GM23338 (cell line): ENCODE measurements around the gene NEU3. TPM values are rescaled to one million over a fixed set of nuclear protein-coding genes. Genes with fewer than 3 reads are reported as not detected.
"Not testable (repeated sequence)": the region's sequence is repeated elsewhere in the genome, so short reads cannot be mapped to it uniquely, and the experiment has no call there.

Source experiments
- ATAC-seq: fragments of 200-7000 bp; cut with Tn5 transposase; 3 replicates; pipeline ENCODE4 v1.9.1; 2020
- DNase-seq: peaks from one replicate; pipeline ENCODE4 v3.0.0-alpha.2; 2015; ENCODE audit warnings: low spot score
- H2AFZ ChIP-seq: fragments of 200-600 bp; sonication (generic); 2 replicates; pipeline ENCODE4 v1.8.0; 2016; ENCODE audit warnings: antibody characterized with exemption, mild to moderate bottlenecking, moderate library complexity
- H3F3A ChIP-seq: fragments of 200-600 bp; sonication (generic); replicated peaks from 2 replicates; pipeline ENCODE4 v1.8.0; 2017; ENCODE audit warnings: antibody characterized with exemption, mixed run types, low read depth
- H3K27ac ChIP-seq: fragments of 200-600 bp; sonication (generic); 2 replicates; pipeline ENCODE4 v1.6.1; 2016; ENCODE audit warnings: low read depth
- H3K27me3 ChIP-seq: fragments of 200-600 bp; sonication (generic); 2 replicates; pipeline ENCODE4 v1.8.0; 2016; ENCODE audit warnings: mild to moderate bottlenecking, mixed run types, moderate library complexity; ENCODE audit not compliant: insufficient read depth
- H3K36me3 ChIP-seq: fragments of 200-600 bp; sonication (generic); 2 replicates; pipeline ENCODE4 v1.8.0; 2016; ENCODE audit warnings: mild to moderate bottlenecking; ENCODE audit not compliant: insufficient read depth
- H3K4me1 ChIP-seq: fragments of 200-600 bp; sonication (generic); 2 replicates; pipeline ENCODE4 v1.8.0; 2016; ENCODE audit warnings: mild to moderate bottlenecking, moderate library complexity; ENCODE audit not compliant: insufficient read depth
- H3K4me2 ChIP-seq: fragments of 200-600 bp; sonication (generic); 2 replicates; pipeline ENCODE4 v1.7.1; 2017; ENCODE audit warnings: mixed run types
- H3K4me3 ChIP-seq: fragments of 200-600 bp; sonication (generic); 2 replicates; pipeline ENCODE4 v1.6.1; 2016; ENCODE audit warnings: mixed run types
- H3K79me2 ChIP-seq: fragments of 200-600 bp; sonication (generic); replicated peaks from 2 replicates; pipeline ENCODE4 v1.8.0; 2017; ENCODE audit warnings: mild to moderate bottlenecking; ENCODE audit not compliant: insufficient read depth
- H3K9me2 ChIP-seq: fragments of 200-600 bp; sonication (generic); 2 replicates; pipeline ENCODE4 v1.8.0; 2017; ENCODE audit not compliant: insufficient read depth
- H4K20me1 ChIP-seq: fragments of 200-600 bp; sonication (generic); replicated peaks from 2 replicates; pipeline ENCODE4 v1.8.0; 2017; ENCODE audit warnings: mild to moderate bottlenecking; ENCODE audit not compliant: insufficient read depth
- H3K27ac Mint-ChIP-seq: 2 replicates; pipeline ENCODE4 v1.8.0; 2020; ENCODE audit warnings: inconsistent platforms, mild to moderate bottlenecking, moderate library complexity, mixed read lengths
- H3K27me3 Mint-ChIP-seq: 3 replicates; pipeline ENCODE4 v1.8.0; 2022; ENCODE audit warnings: low read depth, mild to moderate bottlenecking, moderate library complexity, mixed read lengths, inconsistent platforms; ENCODE audit not compliant: insufficient read depth, poor library complexity
- H3K36me3 Mint-ChIP-seq: 3 replicates; pipeline ENCODE4 v1.8.0; 2021; ENCODE audit warnings: low read depth, mild to moderate bottlenecking, inconsistent platforms, moderate library complexity, mixed read lengths
- H3K4me1 Mint-ChIP-seq: 3 replicates; pipeline ENCODE4 v1.8.0; 2020; ENCODE audit warnings: mild to moderate bottlenecking, inconsistent platforms, mixed read lengths
- H3K4me3 Mint-ChIP-seq: 3 replicates; pipeline ENCODE4 v1.8.0; 2021; ENCODE audit warnings: moderate library complexity, mild to moderate bottlenecking, inconsistent platforms, mixed read lengths
- H3K9me3 Mint-ChIP-seq: 3 replicates; pipeline ENCODE4 v1.8.0; 2020; ENCODE audit warnings: moderate library complexity, mild to moderate bottlenecking, inconsistent platforms, mixed read lengths
- ETS1 ChIP-seq: IDR thresholded peaks from 2 replicates; pipeline ENCODE4 v1.6.1; 2016; ENCODE audit warnings: antibody characterized with exemption
- EZH2phosphoT487 ChIP-seq: fragments of 200-600 bp; sonication (generic); IDR thresholded peaks from one replicate; pipeline ENCODE4 v1.8.1; 2018; ENCODE audit warnings: antibody characterized with exemption; ENCODE audit not compliant: unreplicated experiment
- JUNB ChIP-seq: IDR thresholded peaks from one replicate; pipeline ENCODE4 v1.6.1; 2016; ENCODE audit warnings: antibody characterized with exemption; ENCODE audit not compliant: unreplicated experiment
- STAT1 ChIP-seq: IDR thresholded peaks from one replicate; pipeline ENCODE4 v1.6.1; 2016; ENCODE audit warnings: antibody characterized with exemption; ENCODE audit not compliant: unreplicated experiment
- ZNF114 ChIP-seq: fragments of 250-450 bp; sonication (Bioruptor Pico); IDR thresholded peaks from 2 replicates; pipeline ENCODE4 v1.5.0; 2020; ENCODE audit warnings: mild to moderate bottlenecking, moderate library complexity
- ZNF462 ChIP-seq: fragments of 250-450 bp; sonication (Bioruptor Pico); IDR thresholded peaks from 2 replicates; pipeline ENCODE4 v1.5.0; 2020; ENCODE audit warnings: mild to moderate bottlenecking, moderate library complexity
- polyA plus RNA-seq: library from polyadenylated mRNA; unstranded; fragments of >200 nt; fragmentation: Nextera tagmentation; extraction: Ambion mirVana; gene quantifications from 2 replicates; pipeline ENCODE4 v1.2.1, GENCODE V29; 2016
- total RNA-seq: library from RNA; depleted of rRNA; stranded (reverse); fragments of >200 nt; shearing (Covaris generic); gene quantifications from 2 replicates; pipeline ENCODE4 v1.2.3, GENCODE V29; 2014

NEU3 gene
- total and polyA plus RNA-seq, 2 experiments from 2014 or later = 2.8 to 25.9 TPM

DNA sequence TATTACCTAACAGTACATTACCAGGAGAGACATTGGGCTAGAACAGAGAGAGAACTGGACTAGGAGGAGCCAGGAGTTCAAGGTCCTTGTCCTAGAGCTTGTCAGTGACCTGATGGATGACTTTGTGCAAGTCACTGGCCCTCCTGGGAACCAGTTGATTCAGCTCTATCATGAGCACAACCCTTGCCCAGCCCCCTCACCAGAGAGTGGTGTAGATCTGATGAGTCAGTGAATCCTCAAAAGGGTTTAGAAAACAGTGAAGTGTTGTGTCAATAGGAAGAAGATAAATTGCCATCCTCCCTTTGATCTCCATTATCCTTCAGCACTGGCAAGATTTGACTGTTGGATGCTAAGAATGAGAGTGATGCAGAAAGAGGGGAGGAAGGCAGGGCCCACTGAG, 24.3 kb downstream of the NEU3 start (continued):
- TF ChIP-seq ETS1 = no peak
- TF ChIP-seq EZH2phosphoT487 = no peak
- TF ChIP-seq STAT1 = no peak
- TF ChIP-seq ZNF114 = no peak

DNA sequence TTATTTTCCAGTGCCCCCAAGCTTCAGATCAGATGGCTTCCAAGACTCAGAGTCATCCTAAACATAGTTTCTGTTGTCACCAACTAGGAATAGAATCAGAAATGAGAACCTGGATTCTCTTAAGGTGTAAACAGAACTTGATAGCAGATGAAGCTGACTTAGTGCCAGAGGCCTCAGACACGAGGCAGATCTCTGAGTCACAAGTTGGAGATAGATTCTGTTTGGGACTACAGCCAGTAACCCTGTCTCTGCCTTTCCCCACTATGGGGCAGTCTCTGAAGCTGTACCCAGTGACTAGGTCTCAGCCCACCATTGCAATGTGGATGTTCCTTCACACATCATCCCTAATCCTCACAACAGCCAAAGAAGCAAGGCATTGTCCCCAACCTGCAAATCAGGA, 25.4 kb downstream of the NEU3 start:
- H3K36me3 Mint-ChIP-seq = peaks cover 22% of the 10 kb centered on the region
- Histone ChIP-seq H3K36me3 (0 out of 2 replicates have a peak, but pooled peaks cover 4% of the 10 kb centered on the region), H3K4me1 (no peaks in the 10 kb centered on the region), H3K27ac (no peak overlapping the region), H3K9me2 (peaks cover 5% of the 10 kb centered on the region; the same call in 1 of the 2 replicates), H3F3A (no peaks in the 10 kb centered on the region), H3K4me3 (no peak overlapping the region), H3K79me2 (no peaks in the 10 kb centered on the region), H4K20me1 (no peaks in the 10 kb centered on the region), H3K4me2 (no peak overlapping the region), H2AFZ (no peak overlapping the region), H3K27me3 (no peaks in the 10 kb centered on the region)
- no peaks in the 10 kb centered on the region for H3K27me3 Mint-ChIP-seq
- H3K4me1 Mint-ChIP-seq = peaks cover 6% of the 10 kb centered on the region; the same call in 1 of the 3 replicates
- no peak for ATAC-seq
- no peak for TF ChIP-seq ETS1
- no peak for TF ChIP-seq ZNF462 (CRISPR knock-in tag)
- no peak for TF ChIP-seq ZNF114
- TF ChIP-seq STAT1 = no peak
- no peak for TF ChIP-seq JUNB
- H3K9me3 Mint-ChIP-seq = peaks cover 21% of the 10 kb centered on the region
- H3K4me3 Mint-ChIP-seq = no peak overlapping the region
- no peak for DNase-seq
- no peak overlapping the region for H3K27ac Mint-ChIP-seq

GRCh38 chr11:75019200-75019599, 30.5 kb downstream of the NEU3 start:
- H3K27me3 Mint-ChIP-seq, H3K4me3 Mint-ChIP-seq: not testable (repeated sequence)

DNA sequence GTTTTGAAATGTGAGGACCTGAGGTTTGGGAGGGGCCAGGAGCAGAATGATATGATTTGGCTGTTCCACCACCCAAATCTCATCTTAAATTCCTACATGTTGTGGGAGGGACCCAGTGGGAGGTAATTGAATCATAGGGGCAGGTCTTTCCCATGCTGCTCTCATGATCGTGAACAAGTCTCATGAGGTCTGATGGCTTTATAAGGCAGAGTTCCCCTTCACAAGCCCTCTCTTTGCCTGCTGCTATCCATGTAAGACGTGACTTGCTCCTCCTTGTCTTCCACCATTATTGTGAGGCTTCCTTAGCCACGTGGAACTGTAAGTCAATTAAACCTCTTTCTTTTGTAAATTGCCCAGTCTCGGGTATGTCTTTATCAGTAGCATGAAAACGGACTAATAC, 31.6 kb downstream of the NEU3 start:
- H3K9me3 Mint-ChIP-seq = peaks cover 38% of the 10 kb centered on the region
- not testable (repeated sequence) for H3K4me2 ChIP-seq, H3K79me2 ChIP-seq, H2AFZ ChIP-seq, H3K9me2 ChIP-seq, H3K27me3 ChIP-seq, H3K36me3 ChIP-seq, H4K20me1 ChIP-seq, H3F3A ChIP-seq, H3K4me1 ChIP-seq, H3K4me3 ChIP-seq, ATAC-seq, DNase-seq, H3K27ac Mint-ChIP-seq, H3K27ac ChIP-seq, H3K4me1 Mint-ChIP-seq, H3K4me3 Mint-ChIP-seq, H3K27me3 Mint-ChIP-seq
- peaks cover 31% of the 10 kb centered on the region for H3K36me3 Mint-ChIP-seq

More at GRCh38 chr11:75019200-75019599, 30.5 kb downstream of the NEU3 start:
- H4K20me1 ChIP-seq, H3K27ac ChIP-seq, H3K27ac Mint-ChIP-seq, H3K4me2 ChIP-seq, H3K4me1 Mint-ChIP-seq, H3K9me2 ChIP-seq, H2AFZ ChIP-seq, H3K27me3 ChIP-seq, H3K36me3 ChIP-seq, DNase-seq, ATAC-seq, H3K4me3 ChIP-seq, H3K4me1 ChIP-seq, H3F3A ChIP-seq, H3K79me2 ChIP-seq: not testable (repeated sequence)
- H3K36me3 Mint-ChIP-seq = peaks cover 31% of the 10 kb centered on the region
- H3K9me3 Mint-ChIP-seq = peaks cover 38% of the 10 kb centered on the region
